Upper lobe of left lung (tissue), 4 donors: Measurements from ENCODE around the gene SCAF4.

Experiments used
- EP300 ChIP-seq, 4 donors: sonication (generic); formaldehyde crosslinking; IDR thresholded peaks; one replicate each; pipeline ENCODE4 v1.5.1; 2017; ENCODE audit warnings: antibody characterized with exemption in 4 of 4, control low read depth in 2 of 4
- POLR2AphosphoS5 ChIP-seq, 2 donors: sonication (generic); formaldehyde crosslinking; IDR thresholded peaks; one replicate each; pipeline ENCODE4 v1.5.1; 2017; ENCODE audit warnings: antibody characterized with exemption in 2 of 2
- TF ChIP-seq, protein P1 (sequence below), 6 experiments: fragments of 450-650 bp in 4 of 6; fragments of 200-600 bp in 2 of 6; sonication (generic) in 2 of 6; IDR thresholded peaks; one replicate each; pipeline ENCODE4 v1.5.1; 2016 to 2019; ENCODE audit warnings: antibody characterized with exemption in 6 of 6

- TF ChIP-seq, protein P1, sequence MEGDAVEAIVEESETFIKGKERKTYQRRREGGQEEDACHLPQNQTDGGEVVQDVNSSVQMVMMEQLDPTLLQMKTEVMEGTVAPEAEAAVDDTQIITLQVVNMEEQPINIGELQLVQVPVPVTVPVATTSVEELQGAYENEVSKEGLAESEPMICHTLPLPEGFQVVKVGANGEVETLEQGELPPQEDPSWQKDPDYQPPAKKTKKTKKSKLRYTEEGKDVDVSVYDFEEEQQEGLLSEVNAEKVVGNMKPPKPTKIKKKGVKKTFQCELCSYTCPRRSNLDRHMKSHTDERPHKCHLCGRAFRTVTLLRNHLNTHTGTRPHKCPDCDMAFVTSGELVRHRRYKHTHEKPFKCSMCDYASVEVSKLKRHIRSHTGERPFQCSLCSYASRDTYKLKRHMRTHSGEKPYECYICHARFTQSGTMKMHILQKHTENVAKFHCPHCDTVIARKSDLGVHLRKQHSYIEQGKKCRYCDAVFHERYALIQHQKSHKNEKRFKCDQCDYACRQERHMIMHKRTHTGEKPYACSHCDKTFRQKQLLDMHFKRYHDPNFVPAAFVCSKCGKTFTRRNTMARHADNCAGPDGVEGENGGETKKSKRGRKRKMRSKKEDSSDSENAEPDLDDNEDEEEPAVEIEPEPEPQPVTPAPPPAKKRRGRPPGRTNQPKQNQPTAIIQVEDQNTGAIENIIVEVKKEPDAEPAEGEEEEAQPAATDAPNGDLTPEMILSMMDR (IDR thresholded peaks at IDR 0.05): no peak
- TF ChIP-seq EP300 (IDR thresholded peaks at IDR 0.05) (no peak), POLR2AphosphoS5 (IDR thresholded peaks at IDR 0.05) (no peak)
These were observed 43.1 kb downstream of the SCAF4 start for GRCh38 chr21:31688603-31689368.
